Uterus (tissue), 4 donors: ENCODE measurements around the gene SUCLG2. TPM values are rescaled to one million over a fixed set of nuclear protein-coding genes. Genes with fewer than 3 reads are reported as not detected.

ENCODE experiments used
- DNase-seq, 2 donors: peaks; one replicate each; pipeline ENCODE4 v3.0.0-alpha.2; 2019 to 2020
- H3K27ac ChIP-seq, 2 donors: fragments of 200-600 bp; sonication (generic); 1 replicate in 1 of 2; 2 replicates in 1 of 2; pipeline ENCODE4 v1.5.1; 2016 to 2018
- H3K27me3 ChIP-seq, 2 donors: fragments of 200-600 bp; sonication (generic); one replicate each; pipeline ENCODE4 v1.5.1; 2018 to 2019; ENCODE audit warnings: control low read depth in 1 of 2
- H3K36me3 ChIP-seq, 2 donors: fragments of 200-600 bp; sonication (generic); one replicate each; pipeline ENCODE4 v1.5.1; 2019; ENCODE audit warnings: control low read depth in 1 of 2
- H3K4me1 ChIP-seq, 2 donors: fragments of 200-600 bp; sonication (generic); one replicate each; pipeline ENCODE4 v1.5.1; 2018 to 2019; ENCODE audit warnings: control low read depth in 1 of 2
- H3K4me3 ChIP-seq, 2 donors: fragments of 200-600 bp; sonication (generic); 1 replicate in 1 of 2; 2 replicates in 1 of 2; pipeline ENCODE4 v1.5.1; 2018 to 2019; ENCODE audit warnings: mild to moderate bottlenecking in 1 of 2
- H3K9me3 ChIP-seq, 2 donors: fragments of 200-600 bp; sonication (generic); one replicate each; pipeline ENCODE4 v1.5.1; 2019; ENCODE audit warnings: control low read depth in 1 of 2
- CTCF ChIP-seq, 4 experiments: fragments of 200-600 bp in 2 of 4; fragments of 450-650 bp in 2 of 4; sonication (generic) in 2 of 4; IDR thresholded peaks; one replicate each; pipeline ENCODE4 v1.5.1; 2016 to 2019; ENCODE audit warnings: antibody characterized with exemption in 4 of 4, mild to moderate bottlenecking in 2 of 4, moderate library complexity in 1 of 4
- POLR2A ChIP-seq, 2 donors: fragments of 450-650 bp; IDR thresholded peaks; one replicate each; pipeline ENCODE4 v1.6.1; 2016; ENCODE audit warnings: antibody characterized with exemption in 2 of 2, mild to moderate bottlenecking in 1 of 2, moderate library complexity in 1 of 2
- intact Hi-C: fragments of 100-400 bp; cut with DNase I; formaldehyde crosslinking; loops from one replicate; pipeline ENCODE4 v1.15.1; 2023; ENCODE audit warnings: low total_unique reads
- total RNA-seq, 4 donors: library from RNA; depleted of rRNA in 3 of 4; stranded (reverse); fragments of >200 nt in 3 of 4; gene quantifications; one replicate each; pipeline versions ENCODE4 v1.1.0 to v1.2.4, GENCODE V29; 2014 to 2023
- donor health status: DM: yes; HTN: yes; CAD: no.

SUCLG2 gene
- total RNA-seq, 4 donors from 2014 or later, result 30.5 to 77.0 (median 45.2) TPM

DNA sequence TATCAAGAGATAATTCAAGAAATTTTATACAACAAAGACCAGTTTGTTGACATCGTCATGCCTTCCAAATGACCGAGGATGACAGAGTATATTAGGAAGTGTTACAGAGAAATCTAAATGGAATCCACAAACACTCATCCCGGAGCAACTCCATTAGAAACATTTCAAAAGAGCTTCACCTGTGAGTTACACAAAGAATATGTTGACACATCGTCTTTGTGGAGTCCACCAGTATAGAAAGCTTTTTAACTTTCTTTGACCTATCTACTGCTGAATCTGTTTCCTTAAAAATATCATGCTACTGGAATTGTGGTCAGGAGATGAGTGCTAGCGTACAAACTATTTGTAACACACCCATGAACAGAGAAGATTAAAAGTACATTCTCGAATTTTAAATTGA, 130.4 kb downstream of the SUCLG2 start:
- Histone ChIP-seq H3K27ac (no peak overlapping the region), H3K9me3 (no peaks in the 10 kb centered on the region), H3K4me3 (no peak overlapping the region), H3K27me3 (no peaks in the 10 kb centered on the region), H3K36me3 (no peaks in the 10 kb centered on the region), H3K4me1 (no peaks in the 10 kb centered on the region)
- intact Hi-C loops, result no loop called here
- DNase-seq, result no peak
- TF ChIP-seq POLR2A (IDR thresholded peaks at IDR 0.05), result no peak

DNA sequence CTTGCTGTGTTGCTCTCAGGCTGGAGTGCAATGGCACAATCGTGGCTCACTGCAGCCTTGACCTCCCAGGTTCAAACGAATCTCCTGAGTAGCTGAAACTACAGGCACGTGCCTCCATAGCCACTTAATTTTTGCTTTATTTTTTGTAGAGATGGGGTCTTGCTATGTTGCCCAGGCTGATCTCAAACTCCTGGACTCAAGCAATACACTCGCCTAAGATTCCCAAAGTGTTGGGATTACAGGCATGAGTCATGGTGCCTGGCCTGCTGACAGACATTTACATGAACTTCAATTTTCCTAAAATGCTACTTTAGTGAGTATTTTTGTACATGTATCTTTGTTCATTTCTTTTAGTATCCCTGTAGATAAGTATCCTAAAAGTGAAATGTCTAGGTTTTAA, 132.3 kb downstream of the SUCLG2 start:
- DNase-seq, result no peak

GRCh38 chr3:67521053-67521646, 133.3 kb downstream of the SUCLG2 start:
- no peak for DNase-seq
- no peak overlapping the region for H3K4me3 ChIP-seq
- H3K27ac ChIP-seq, result no peak overlapping the region
- no peak for TF ChIP-seq CTCF (IDR thresholded peaks at IDR 0.05)
- no peaks in the 10 kb centered on the region for H3K4me1 ChIP-seq
- intact Hi-C loops, result no loop called here
- H3K36me3 ChIP-seq, result no peaks in the 10 kb centered on the region
- no peaks in the 10 kb centered on the region for H3K27me3 ChIP-seq
- no peaks in the 10 kb centered on the region for H3K9me3 ChIP-seq

More for the DNA sequence above, 132.3 kb downstream of the SUCLG2 start:
- no peak overlapping the region for H3K27ac ChIP-seq
- TF ChIP-seq CTCF (IDR thresholded peaks at IDR 0.05) (no peak), POLR2A (IDR thresholded peaks at IDR 0.05) (no peak)
- no peak overlapping the region for H3K4me3 ChIP-seq
- H3K4me1 ChIP-seq, result no peaks in the 10 kb centered on the region
- H3K27me3 ChIP-seq, result no peaks in the 10 kb centered on the region
- intact Hi-C loops, result no loop called here
- no peaks in the 10 kb centered on the region for H3K9me3 ChIP-seq
- no peaks in the 10 kb centered on the region for H3K36me3 ChIP-seq

DNA sequence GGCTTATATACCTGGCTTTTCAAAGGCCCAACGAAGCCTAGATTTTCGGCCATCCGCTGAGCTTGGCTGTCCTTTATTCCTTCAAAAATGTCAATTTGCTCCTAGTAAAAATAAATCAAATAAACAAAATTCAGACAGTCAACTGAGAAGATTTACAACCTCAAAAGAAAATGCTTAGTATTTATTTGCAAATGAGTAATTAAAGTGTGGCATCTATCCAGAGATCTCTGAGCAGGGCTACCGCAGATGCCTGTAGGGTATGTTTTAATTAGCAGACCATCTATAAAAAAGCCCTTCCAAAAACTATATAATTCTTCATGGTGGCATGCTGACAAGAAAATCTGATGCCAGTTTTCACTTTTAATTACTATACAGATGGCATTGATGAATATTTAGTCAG, 136.2 kb downstream of the SUCLG2 start:
- no peaks in the 10 kb centered on the region for H3K9me3 ChIP-seq
- DNase-seq, result no peak
- H3K4me3 ChIP-seq, result no peak overlapping the region
- TF ChIP-seq CTCF (IDR thresholded peaks at IDR 0.05) (no peak), POLR2A (IDR thresholded peaks at IDR 0.05) (no peak)
- no peaks in the 10 kb centered on the region for H3K4me1 ChIP-seq
- no peaks in the 10 kb centered on the region for H3K27me3 ChIP-seq
- H3K36me3 ChIP-seq, result no peaks in the 10 kb centered on the region
- no peak overlapping the region for H3K27ac ChIP-seq
- intact Hi-C loops, result no loop called here

GRCh38 chr3:67517781-67518180, 136.6 kb downstream of the SUCLG2 start:
- Histone ChIP-seq H3K27ac (no peak overlapping the region), H3K9me3 (no peaks in the 10 kb centered on the region), H3K27me3 (no peaks in the 10 kb centered on the region), H3K4me3 (no peak overlapping the region), H3K4me1 (no peaks in the 10 kb centered on the region), H3K36me3 (no peaks in the 10 kb centered on the region)
- DNase-seq, result no peak
- intact Hi-C loops, result no loop called here
- TF ChIP-seq CTCF (IDR thresholded peaks at IDR 0.05) (no peak), POLR2A (IDR thresholded peaks at IDR 0.05) (no peak)

- H3K4me1 ChIP-seq, result no peaks in the 10 kb centered on the region
- no peaks in the 10 kb centered on the region for H3K27me3 ChIP-seq
- H3K9me3 ChIP-seq, result no peaks in the 10 kb centered on the region
- DNase-seq, result no peak
- no peaks in the 10 kb centered on the region for H3K36me3 ChIP-seq
- no peak overlapping the region for H3K27ac ChIP-seq
- no peak overlapping the region for H3K4me3 ChIP-seq
- TF ChIP-seq POLR2A (IDR thresholded peaks at IDR 0.05) (no peak), CTCF (IDR thresholded peaks at IDR 0.05) (no peak)
- intact Hi-C loops, result no loop called here
Measured at GRCh38 chr3:67516496-67516895, 137.9 kb downstream of the SUCLG2 start.
